HEK293 (cell line): ENCODE data around the gene EXT2.
A peak's percentile ranks its signal among the peaks of the same experiment; 100 is the strongest.

Experiments used
- CTCF ChIA-PET: fragments of 350-600 bp; formaldehyde crosslinking; extraction: SDS; loops from one replicate; lab custom pipeline; 2021; ENCODE audit warnings: antibody characterized with exemption; lab: Yijun Ruan, JAX
- POLR2A ChIA-PET: fragments of 300-600 bp; formaldehyde crosslinking; extraction: SDS; loops from one replicate; lab custom pipeline; 2020; ENCODE audit warnings: antibody characterized with exemption, inconsistent platforms; lab: Yijun Ruan, JAX
- H3K27ac ChIP-seq: fragments of 200-500 bp; sonication (Bioruptor generic); 2 replicates; pipeline ENCODE4 v1.5.1; 2014; ENCODE audit warnings: low read depth, low read length, control low read depth, inconsistent platforms; ENCODE audit errors: extremely low read depth
- H3K36me3 ChIP-seq, 2 experiments: fragments of 200-500 bp in 1 of 2; sonication (Bioruptor generic) in 1 of 2; 1 replicate in 1 of 2; 2 replicates in 1 of 2; pipeline ENCODE4 v1.5.1; 2014 to 2017; ENCODE audit warnings: inconsistent platforms in 2 of 2, low read length in 2 of 2; ENCODE audit not compliant: control insufficient read depth in 2 of 2, insufficient read depth in 1 of 2
- H3K4me1 ChIP-seq: fragments of 200-500 bp; sonication (Bioruptor generic); 2 replicates; pipeline ENCODE4 v1.5.1; 2014; ENCODE audit warnings: mild to moderate bottlenecking, low read length, inconsistent platforms; ENCODE audit not compliant: control insufficient read depth, insufficient read depth
- H3K4me3 ChIP-seq: 2 replicates; pipeline ENCODE4 v1.5.1; 2011; ENCODE audit warnings: low read depth, mild to moderate bottlenecking, control low read depth, low read length, moderate library complexity
- H3K9me3 ChIP-seq: fragments of 200-500 bp; sonication (Bioruptor generic); 2 replicates; pipeline ENCODE4 v1.5.1; 2014; ENCODE audit warnings: low read depth, low read length, inconsistent platforms; ENCODE audit not compliant: control insufficient read depth, insufficient read depth
- GLI2 ChIP-seq: fragments of 450-650 bp; formaldehyde crosslinking; IDR thresholded peaks from 2 replicates; pipeline ENCODE4; 2017; ENCODE audit warnings: missing biosample characterization, missing genetic modification characterization, low read depth, borderline replicate concordance
- KLF16 ChIP-seq: fragments of 450-650 bp; formaldehyde crosslinking; IDR thresholded peaks from 2 replicates; pipeline ENCODE4 v1.5.1; 2017; ENCODE audit warnings: missing biosample characterization, missing genetic modification characterization
- MZF1 ChIP-seq: fragments of 450-650 bp; formaldehyde crosslinking; IDR thresholded peaks from 2 replicates; pipeline ENCODE4 v1.5.1; 2017; ENCODE audit warnings: missing biosample characterization, missing genetic modification characterization, borderline replicate concordance
- PRDM10 ChIP-seq: fragments of 450-650 bp; formaldehyde crosslinking; IDR thresholded peaks from 2 replicates; pipeline ENCODE4 v1.5.1; 2016; ENCODE audit warnings: missing biosample characterization, missing genetic modification characterization
- PRDM6 ChIP-seq: fragments of 450-650 bp; formaldehyde crosslinking; IDR thresholded peaks from 2 replicates; pipeline ENCODE4 v1.5.1; 2017; ENCODE audit warnings: missing biosample characterization, missing genetic modification characterization
- SCRT1 ChIP-seq: fragments of 450-650 bp; formaldehyde crosslinking; IDR thresholded peaks from 2 replicates; pipeline ENCODE4 v1.5.1; 2016; ENCODE audit warnings: missing biosample characterization, missing genetic modification characterization, borderline replicate concordance
- TSHZ1 ChIP-seq: fragments of 450-650 bp; formaldehyde crosslinking; IDR thresholded peaks from 2 replicates; pipeline ENCODE4 v1.5.1; 2016; ENCODE audit warnings: missing biosample characterization, missing genetic modification characterization, borderline replicate concordance
- ZFP3 ChIP-seq: fragments of 450-650 bp; formaldehyde crosslinking; IDR thresholded peaks from 2 replicates; pipeline ENCODE4 v1.5.1; 2016; ENCODE audit warnings: low read depth, missing biosample characterization, missing genetic modification characterization
- ZNF133 ChIP-seq: fragments of 450-650 bp; formaldehyde crosslinking; IDR thresholded peaks from 2 replicates; pipeline ENCODE4 v1.5.1; 2016; ENCODE audit warnings: missing biosample characterization, missing genetic modification characterization
- ZNF18 ChIP-seq: fragments of 450-650 bp; formaldehyde crosslinking; IDR thresholded peaks from 2 replicates; pipeline ENCODE4 v1.5.1; 2016; ENCODE audit warnings: missing biosample characterization, missing genetic modification characterization
- ZNF248 ChIP-seq: fragments of 450-650 bp; formaldehyde crosslinking; IDR thresholded peaks from 2 replicates; pipeline ENCODE4 v1.5.1; 2017; ENCODE audit warnings: missing biosample characterization, missing genetic modification characterization
- ZNF350 ChIP-seq: fragments of 450-650 bp; formaldehyde crosslinking; IDR thresholded peaks from 2 replicates; pipeline ENCODE4 v1.5.0; 2017; ENCODE audit warnings: missing biosample characterization, mild to moderate bottlenecking, missing genetic modification characterization
- ZNF354C ChIP-seq: fragments of 450-650 bp; formaldehyde crosslinking; IDR thresholded peaks from 2 replicates; pipeline ENCODE4 v1.5.1; 2016; ENCODE audit warnings: missing biosample characterization, missing genetic modification characterization, low read depth, borderline replicate concordance
- ZNF362 ChIP-seq: fragments of 450-650 bp; formaldehyde crosslinking; IDR thresholded peaks from 2 replicates; pipeline ENCODE4 v1.5.1; 2016; ENCODE audit warnings: missing biosample characterization, missing genetic modification characterization
- ZNF558 ChIP-seq: fragments of 450-650 bp; formaldehyde crosslinking; IDR thresholded peaks from 2 replicates; pipeline ENCODE4 v1.5.1; 2016; ENCODE audit warnings: missing biosample characterization, missing genetic modification characterization
- ZNF561 ChIP-seq: fragments of 450-650 bp; IDR thresholded peaks from 2 replicates; pipeline ENCODE4 v1.5.1; 2018; ENCODE audit warnings: missing biosample characterization, missing genetic modification characterization, borderline replicate concordance
- ZNF629 ChIP-seq: fragments of 450-650 bp; formaldehyde crosslinking; IDR thresholded peaks from 2 replicates; pipeline ENCODE4 v1.5.1; 2017; ENCODE audit warnings: missing biosample characterization, missing genetic modification characterization
- ZNF664 ChIP-seq: fragments of 450-650 bp; formaldehyde crosslinking; IDR thresholded peaks from 2 replicates; pipeline ENCODE4 v1.5.1; 2016; ENCODE audit warnings: missing biosample characterization, missing genetic modification characterization
- ZNF670 ChIP-seq: fragments of 450-650 bp; formaldehyde crosslinking; IDR thresholded peaks from 2 replicates; pipeline ENCODE4 v1.5.1; 2016; ENCODE audit warnings: missing biosample characterization, missing genetic modification characterization, low read depth
- ZNF777 ChIP-seq: fragments of 450-650 bp; formaldehyde crosslinking; IDR thresholded peaks from 2 replicates; pipeline ENCODE4 v1.5.1; 2017; ENCODE audit warnings: missing biosample characterization, missing genetic modification characterization, borderline replicate concordance

EXT2 gene

GRCh38 chr11:44229098-44229497 is 133.6 kb downstream of the EXT2 start:
- POLR2A ChIA-PET = no interaction called here
- H3K36me3 ChIP-seq = peaks cover 0 to 4% of the 10 kb centered on the region in 2 experiments; a peak in 1 of 3 replicates
- no peaks in the 10 kb centered on the region for H3K9me3 ChIP-seq
- no peaks in the 10 kb centered on the region for H3K4me1 ChIP-seq
- H3K4me3 ChIP-seq = no peak overlapping the region
- H3K27ac ChIP-seq = no peak overlapping the region
- TF ChIP-seq ZNF350 (tag by site-specific recombination) = no peak
- TF ChIP-seq SCRT1 (tag by site-specific recombination) = no peak
- TF ChIP-seq ZNF354C (tag by site-specific recombination) = no peak
- CTCF ChIA-PET = no interaction called here

- Histone ChIP-seq H3K36me3 (peaks cover 0 to 4% of the 10 kb centered on the region in 2 experiments; a peak in 1 of 3 replicates), H3K4me1 (no peaks in the 10 kb centered on the region), H3K4me3 (no peak overlapping the region), H3K9me3 (no peaks in the 10 kb centered on the region), H3K27ac (no peak overlapping the region)
- ChIA-PET POLR2A (no interaction called here), CTCF (no interaction called here)
- no peak for TF ChIP-seq ZNF670 (tag by site-specific recombination)
- TF ChIP-seq ZNF558 (tag by site-specific recombination) = no peak
- no peak for TF ChIP-seq ZNF629 (tag by site-specific recombination)
- TF ChIP-seq ZNF561 (tag by site-specific recombination) = no peak
- no peak for TF ChIP-seq PRDM6 (tag by site-specific recombination)
- no peak for TF ChIP-seq ZNF362 (tag by site-specific recombination)
- no peak for TF ChIP-seq PRDM10 (tag by site-specific recombination)
- no peak for TF ChIP-seq KLF16
- TF ChIP-seq ZFP3 (tag by site-specific recombination) = no peak
- TF ChIP-seq ZNF18 = no peak
These were observed 134.1 kb downstream of the EXT2 start for GRCh38 chr11:44229624-44230023.

- POLR2A ChIA-PET = no interaction called here
- H3K4me1 ChIP-seq = no peaks in the 10 kb centered on the region
- H3K36me3 ChIP-seq = peaks cover 0 to 37% of the 10 kb centered on the region in 2 experiments; a peak in 2 of 3 replicates
- H3K27ac ChIP-seq = no peak overlapping the region
- no peaks in the 10 kb centered on the region for H3K9me3 ChIP-seq
- CTCF ChIA-PET = no interaction called here
- no peak overlapping the region for H3K4me3 ChIP-seq
- no peak for TF ChIP-seq ZNF248 (tag by site-specific recombination)
- TF ChIP-seq ZNF777 (tag by site-specific recombination) = no peak
- TF ChIP-seq ZNF664 (tag by site-specific recombination) = no peak
- no peak for TF ChIP-seq ZNF133
- no peak for TF ChIP-seq ZNF350 (tag by site-specific recombination)
- no peak for TF ChIP-seq GLI2
- no peak for TF ChIP-seq TSHZ1 (tag by site-specific recombination)
- peak; percentile 38; the same call in 1 of the 2 replicates for TF ChIP-seq MZF1 (tag by site-specific recombination)
These were observed 140.3 kb downstream of the EXT2 start for GRCh38 chr11:44235765-44236201.
